ENCODE measurements around the gene CIT.

The CIT gene

DNA sequence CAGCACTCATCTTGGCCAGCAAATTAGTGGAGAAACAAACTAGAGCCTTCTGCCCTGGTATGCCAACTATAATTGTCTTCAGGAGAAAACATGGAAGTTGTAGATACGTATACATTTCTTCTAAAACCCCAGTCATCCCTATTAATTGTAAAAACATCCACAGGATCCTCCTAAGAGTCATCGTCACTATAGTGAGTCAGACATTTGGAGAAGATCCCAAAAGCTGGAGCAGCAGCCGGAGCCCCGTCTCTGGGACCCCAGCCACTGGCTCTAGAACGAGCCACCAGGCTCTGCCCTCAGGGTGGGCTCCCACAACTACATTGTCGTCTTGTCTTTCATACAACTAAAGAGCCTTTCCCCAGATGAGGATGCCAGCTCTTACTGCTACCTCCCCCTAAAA is 193.7 kb downstream of the CIT start:
- FAIRE-seq, result no peak
- no peak for TF ChIP-seq POLR2AphosphoS5 (IDR thresholded peaks at IDR 0.05; ENCODE audit: low read depth, low read length)
- TF ChIP-seq SPI1 (IDR thresholded peaks at IDR 0.05; ENCODE audit: low read depth, low read length), result no peak
- TF ChIP-seq PAX5 (IDR thresholded peaks at IDR 0.05; ENCODE audit: insufficient read depth, low read length, severe bottlenecking), result no peak
- no peak for TF ChIP-seq POLR2A (IDR thresholded peaks at IDR 0.05; ENCODE audit: low read depth, low read length)
- no peak for TF ChIP-seq POU2F2 (IDR thresholded peaks at IDR 0.05; ENCODE audit: low read depth, low read length)
- no peak for TF ChIP-seq TAF1 (IDR thresholded peaks at IDR 0.05; ENCODE audit: low read depth, low read length)
- DNase-seq (ENCODE audit: insufficient read length, low spot score), result no peak

DNA sequence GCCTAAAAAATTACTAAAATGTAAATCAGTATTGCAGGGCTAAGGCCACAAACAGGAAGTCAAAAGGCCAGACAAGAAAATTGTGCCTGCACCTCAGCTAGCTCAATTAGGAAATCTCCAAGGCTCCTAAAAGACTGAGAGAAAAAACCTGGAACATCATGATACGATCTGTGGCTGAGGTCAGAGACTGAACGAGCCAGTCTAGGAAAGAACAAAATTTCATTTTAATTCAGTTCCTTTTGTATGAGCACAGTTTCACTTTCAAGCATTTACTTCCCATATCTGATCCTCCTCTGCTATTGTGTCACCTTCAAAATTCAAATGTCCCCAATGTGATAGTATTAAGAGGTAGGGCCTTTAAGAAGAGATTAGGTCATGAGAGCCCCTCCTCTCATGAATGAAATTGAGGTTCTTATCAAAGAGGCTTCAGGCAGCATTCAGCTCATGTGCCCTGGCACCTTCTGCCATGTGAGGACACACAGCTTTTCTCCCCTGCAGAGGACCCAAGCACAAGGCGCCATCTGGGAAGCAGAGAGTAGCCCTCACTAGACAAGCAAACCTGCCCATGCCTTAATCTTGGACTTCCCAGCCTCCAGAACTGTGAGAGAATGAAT is 194.4 kb downstream of the CIT start:
- no peak for FAIRE-seq
- DNase-seq (ENCODE audit: insufficient read length, low spot score), result no peak
- TF ChIP-seq SPI1 (IDR thresholded peaks at IDR 0.05; ENCODE audit: low read depth, low read length) (peak; percentile 31; the same call in 1 of the 2 replicates), PAX5 (IDR thresholded peaks at IDR 0.05; ENCODE audit: insufficient read depth, low read length, severe bottlenecking) (no peak)

DNA sequence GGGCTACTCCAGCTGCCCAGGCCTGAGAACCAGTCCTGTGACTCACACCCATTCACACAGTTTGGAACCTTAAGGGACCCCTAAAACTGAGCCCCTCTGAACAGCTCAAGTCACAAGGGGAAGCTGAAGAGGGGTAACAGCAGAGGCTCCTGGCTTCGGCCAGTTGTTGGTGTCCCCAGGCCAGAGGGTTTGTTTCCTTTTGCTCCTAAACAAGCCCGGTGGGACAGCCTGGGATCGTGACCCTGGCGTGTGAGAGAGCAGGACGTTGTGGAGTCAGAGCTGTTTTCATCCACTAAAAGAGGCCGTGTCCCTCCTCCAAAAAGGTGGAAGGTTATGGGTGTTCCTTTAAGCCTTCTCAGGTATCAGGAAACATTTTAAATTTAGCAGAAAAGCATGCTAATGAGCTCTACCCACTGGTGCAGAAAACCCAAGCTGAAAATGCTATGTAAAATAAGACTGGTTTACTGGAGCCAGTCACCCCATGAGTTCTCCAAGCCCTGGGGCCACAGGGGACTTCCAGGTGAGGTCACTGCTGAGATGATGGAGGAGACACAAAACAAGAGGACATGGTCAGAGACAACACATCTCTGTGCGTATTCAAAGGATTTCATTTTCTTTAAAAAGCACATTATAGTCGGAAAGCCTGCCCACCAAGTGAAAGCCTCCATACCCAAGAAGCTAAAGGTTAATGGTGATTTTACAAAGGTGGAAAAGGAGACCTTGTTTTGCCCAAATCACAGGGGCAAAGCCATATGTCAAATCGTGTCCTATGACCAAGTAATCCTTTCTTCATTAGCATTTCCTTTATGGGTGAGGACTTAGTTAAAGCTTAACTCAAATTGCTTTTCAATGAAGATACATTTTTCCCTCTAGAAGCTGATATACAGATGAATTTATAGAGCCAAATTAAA is 195.1 kb downstream of the CIT start:
- FAIRE-seq (peak; percentile 20), DNase-seq (ENCODE audit: insufficient read length, low spot score) (no peak)
- no peak for TF ChIP-seq PAX5 (IDR thresholded peaks at IDR 0.05; ENCODE audit: insufficient read depth, low read length, severe bottlenecking)
- TF ChIP-seq SPI1 (IDR thresholded peaks at IDR 0.05; ENCODE audit: low read depth, low read length), result no peak
- TF ChIP-seq POU2F2 (IDR thresholded peaks at IDR 0.05; ENCODE audit: low read depth, low read length), result no peak
- TF ChIP-seq TAF1 (IDR thresholded peaks at IDR 0.05; ENCODE audit: low read depth, low read length), result peak; percentile 27; the same call in 1 of the 2 replicates
- TF ChIP-seq POLR2AphosphoS5 (IDR thresholded peaks at IDR 0.05; ENCODE audit: low read depth, low read length), result no peak

DNA sequence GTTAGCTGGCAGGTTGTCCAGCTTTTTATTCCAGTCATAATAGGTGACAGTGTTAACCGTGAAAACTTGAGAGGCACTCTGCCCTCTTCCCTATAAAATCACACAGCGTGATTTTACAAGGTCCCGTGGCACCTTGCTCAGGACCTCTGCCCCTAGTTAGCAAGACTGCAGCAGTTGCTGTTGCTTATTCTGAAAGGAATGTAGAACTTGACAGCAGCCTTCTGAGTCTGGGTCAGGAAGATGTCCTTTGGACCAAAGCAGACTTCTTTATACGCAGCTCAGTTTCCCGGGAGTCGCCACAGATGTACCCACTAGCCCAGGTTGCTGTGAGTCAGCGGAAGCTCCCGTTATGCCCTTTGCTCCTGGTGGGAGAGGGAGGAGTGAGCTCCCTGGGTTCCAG is 196.0 kb downstream of the CIT start:
- no peak for TF ChIP-seq SPI1 (IDR thresholded peaks at IDR 0.05; ENCODE audit: low read depth, low read length)
- no peak for TF ChIP-seq POLR2A (IDR thresholded peaks at IDR 0.05; ENCODE audit: low read depth, low read length)
- TF ChIP-seq POLR2AphosphoS5 (IDR thresholded peaks at IDR 0.05; ENCODE audit: low read depth, low read length), result no peak
- no peak for TF ChIP-seq TAF1 (IDR thresholded peaks at IDR 0.05; ENCODE audit: low read depth, low read length)
- no peak for TF ChIP-seq POU2F2 (IDR thresholded peaks at IDR 0.05; ENCODE audit: low read depth, low read length)
- TF ChIP-seq PAX5 (IDR thresholded peaks at IDR 0.05; ENCODE audit: insufficient read depth, low read length, severe bottlenecking), result no peak
- DNase-seq (ENCODE audit: insufficient read length, low spot score), result no peak
- no peak for FAIRE-seq

DNA sequence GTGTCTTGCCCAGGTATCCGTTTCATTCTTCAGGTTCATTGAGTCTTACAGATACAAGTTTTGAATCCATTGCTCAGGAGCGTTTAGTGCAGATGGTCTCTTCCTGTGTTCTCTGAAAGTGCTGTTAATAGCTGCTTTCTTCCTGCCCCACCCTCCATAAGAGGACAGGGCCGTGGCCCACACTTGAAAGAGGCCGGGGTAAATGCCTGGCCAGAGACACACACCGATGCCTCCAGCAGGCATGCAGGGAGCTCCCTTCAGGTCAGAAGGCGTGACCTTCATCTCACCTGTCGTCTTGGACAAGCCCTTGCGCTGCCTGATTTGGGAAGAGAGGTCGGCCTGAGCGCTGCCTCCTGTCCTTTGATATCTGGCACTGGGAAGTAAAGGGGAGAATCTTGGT is 197.6 kb downstream of the CIT start:
- FAIRE-seq (no peak), DNase-seq (ENCODE audit: insufficient read length, low spot score) (no peak)
- no peak for TF ChIP-seq POLR2AphosphoS5 (IDR thresholded peaks at IDR 0.05; ENCODE audit: low read depth, low read length)
- TF ChIP-seq PAX5 (IDR thresholded peaks at IDR 0.05; ENCODE audit: insufficient read depth, low read length, severe bottlenecking), result no peak
- TF ChIP-seq SPI1 (IDR thresholded peaks at IDR 0.05; ENCODE audit: low read depth, low read length), result no peak
- TF ChIP-seq TAF1 (IDR thresholded peaks at IDR 0.05; ENCODE audit: low read depth, low read length), result no peak
- no peak for TF ChIP-seq POU2F2 (IDR thresholded peaks at IDR 0.05; ENCODE audit: low read depth, low read length)
- TF ChIP-seq POLR2A (IDR thresholded peaks at IDR 0.05; ENCODE audit: low read depth, low read length), result no peak

DNA sequence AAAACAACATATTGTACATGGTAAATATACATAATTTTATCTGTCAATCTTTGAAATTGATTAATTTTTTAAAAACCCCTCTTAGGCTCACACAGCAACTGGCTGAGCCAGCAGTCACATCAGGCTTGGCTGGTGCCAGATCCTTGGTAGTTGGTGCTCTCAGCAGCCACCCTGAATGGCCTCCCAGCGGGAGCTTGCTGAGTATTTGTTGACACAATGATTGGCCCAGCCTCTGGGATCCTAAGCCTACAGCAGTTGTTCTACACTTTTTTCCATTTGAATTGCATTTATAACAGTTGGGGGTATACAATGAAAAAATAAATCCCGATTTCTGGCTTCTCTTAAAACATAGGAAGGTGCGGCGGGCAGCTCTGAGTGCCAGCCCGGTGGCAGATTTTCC is 198.0 kb downstream of the CIT start:
- TF ChIP-seq SPI1 (IDR thresholded peaks at IDR 0.05; ENCODE audit: low read depth, low read length) (no peak), POLR2AphosphoS5 (IDR thresholded peaks at IDR 0.05; ENCODE audit: low read depth, low read length) (no peak), POU2F2 (IDR thresholded peaks at IDR 0.05; ENCODE audit: low read depth, low read length) (no peak), PAX5 (IDR thresholded peaks at IDR 0.05; ENCODE audit: insufficient read depth, low read length, severe bottlenecking) (no peak), TAF1 (IDR thresholded peaks at IDR 0.05; ENCODE audit: low read depth, low read length) (no peak), POLR2A (IDR thresholded peaks at IDR 0.05; ENCODE audit: low read depth, low read length) (no peak)
- no peak for DNase-seq (ENCODE audit: insufficient read length, low spot score)
- no peak for FAIRE-seq

DNA sequence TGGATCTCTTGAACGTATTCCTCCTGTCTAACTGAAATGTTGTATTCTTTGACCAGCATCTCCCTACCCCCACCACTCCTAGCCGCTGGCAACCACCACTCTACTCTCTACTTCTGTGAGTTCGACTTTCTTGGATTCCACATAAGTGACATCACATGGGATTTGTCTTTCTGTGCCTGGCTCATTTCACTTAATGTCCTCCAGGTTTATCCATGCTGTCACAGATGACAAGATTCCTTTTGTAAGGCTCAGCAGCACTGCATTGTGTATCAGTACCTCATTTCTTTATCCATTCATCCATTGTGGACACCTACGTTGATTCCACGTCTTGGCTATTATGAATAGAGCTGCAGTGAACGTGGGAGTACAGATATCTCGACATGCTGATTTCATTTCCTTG is 198.7 kb downstream of the CIT start:
- TF ChIP-seq POU2F2 (IDR thresholded peaks at IDR 0.05; ENCODE audit: low read depth, low read length), result no peak
- TF ChIP-seq SPI1 (IDR thresholded peaks at IDR 0.05; ENCODE audit: low read depth, low read length), result no peak
- no peak for TF ChIP-seq TAF1 (IDR thresholded peaks at IDR 0.05; ENCODE audit: low read depth, low read length)
- no peak for TF ChIP-seq PAX5 (IDR thresholded peaks at IDR 0.05; ENCODE audit: insufficient read depth, low read length, severe bottlenecking)
- no peak for TF ChIP-seq POLR2AphosphoS5 (IDR thresholded peaks at IDR 0.05; ENCODE audit: low read depth, low read length)
- TF ChIP-seq POLR2A (IDR thresholded peaks at IDR 0.05; ENCODE audit: low read depth, low read length), result no peak
- FAIRE-seq, result no peak
- no peak for DNase-seq (ENCODE audit: insufficient read length, low spot score)

DNA sequence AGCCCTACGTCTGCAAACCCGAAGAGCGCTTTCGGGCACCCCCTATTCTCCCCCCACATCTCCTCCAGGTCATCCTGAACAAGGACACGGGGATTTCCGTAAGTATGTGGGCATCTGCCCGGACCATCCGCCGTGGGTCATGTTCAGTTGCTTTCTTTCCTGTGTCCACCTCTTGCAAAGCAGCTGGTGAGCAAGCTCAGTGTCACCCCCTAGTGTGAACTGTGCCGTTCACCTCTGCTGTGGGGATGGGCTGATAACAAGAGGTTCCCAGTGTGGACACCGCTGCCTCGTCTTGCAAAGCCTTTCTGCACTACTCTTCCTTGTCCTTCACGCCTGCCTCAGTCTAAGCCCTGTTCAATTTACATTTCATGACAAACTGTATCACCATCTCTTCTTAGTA is 200.5 kb downstream of the CIT start:
- TF ChIP-seq PAX5 (IDR thresholded peaks at IDR 0.05; ENCODE audit: insufficient read depth, low read length, severe bottlenecking) (no peak), POLR2AphosphoS5 (IDR thresholded peaks at IDR 0.05; ENCODE audit: low read depth, low read length) (no peak), TAF1 (IDR thresholded peaks at IDR 0.05; ENCODE audit: low read depth, low read length) (no peak), SPI1 (IDR thresholded peaks at IDR 0.05; ENCODE audit: low read depth, low read length) (no peak), POU2F2 (IDR thresholded peaks at IDR 0.05; ENCODE audit: low read depth, low read length) (no peak), POLR2A (IDR thresholded peaks at IDR 0.05; ENCODE audit: low read depth, low read length) (no peak)
- FAIRE-seq (no peak), DNase-seq (ENCODE audit: insufficient read length, low spot score) (no peak)

DNA sequence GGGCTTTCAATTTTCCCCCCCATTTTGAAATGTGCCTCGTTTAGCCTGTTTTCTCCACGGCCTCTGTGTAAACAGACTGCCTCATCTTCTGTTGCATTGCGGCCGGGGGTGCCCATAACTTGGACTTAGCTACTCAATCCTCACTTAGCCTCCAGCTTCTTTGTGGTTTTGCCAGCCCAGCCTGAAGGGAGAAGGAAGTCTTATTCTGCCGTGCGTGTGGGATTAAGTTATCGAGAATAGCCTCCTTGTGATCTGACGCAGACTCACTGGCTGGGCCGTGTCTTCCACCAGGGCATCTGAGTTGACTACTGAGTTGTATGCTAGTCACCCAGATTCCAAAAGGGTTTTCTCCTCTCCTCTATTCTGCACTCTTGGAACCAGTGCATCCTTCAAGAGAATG is 201.1 kb downstream of the CIT start:
- DNase-seq (ENCODE audit: insufficient read length, low spot score) (no peak), FAIRE-seq (no peak)
- TF ChIP-seq SPI1 (IDR thresholded peaks at IDR 0.05; ENCODE audit: low read depth, low read length), result no peak
- TF ChIP-seq POU2F2 (IDR thresholded peaks at IDR 0.05; ENCODE audit: low read depth, low read length), result no peak
- TF ChIP-seq POLR2AphosphoS5 (IDR thresholded peaks at IDR 0.05; ENCODE audit: low read depth, low read length), result no peak
- TF ChIP-seq PAX5 (IDR thresholded peaks at IDR 0.05; ENCODE audit: insufficient read depth, low read length, severe bottlenecking), result no peak
- TF ChIP-seq POLR2A (IDR thresholded peaks at IDR 0.05; ENCODE audit: low read depth, low read length), result no peak

All from GM12891 (cell line).